GM19328 (cell line): ENCODE results near the gene MGAT5.

Experiments
- ATAC-seq: cut with Tn5 transposase; IDR thresholded peaks from one replicate; pipeline ENCODE4 v1.9.1; 2021; ENCODE audit warnings: mild to moderate bottlenecking, moderate library complexity; ENCODE audit not compliant: unreplicated experiment

The MGAT5 gene

DNA sequence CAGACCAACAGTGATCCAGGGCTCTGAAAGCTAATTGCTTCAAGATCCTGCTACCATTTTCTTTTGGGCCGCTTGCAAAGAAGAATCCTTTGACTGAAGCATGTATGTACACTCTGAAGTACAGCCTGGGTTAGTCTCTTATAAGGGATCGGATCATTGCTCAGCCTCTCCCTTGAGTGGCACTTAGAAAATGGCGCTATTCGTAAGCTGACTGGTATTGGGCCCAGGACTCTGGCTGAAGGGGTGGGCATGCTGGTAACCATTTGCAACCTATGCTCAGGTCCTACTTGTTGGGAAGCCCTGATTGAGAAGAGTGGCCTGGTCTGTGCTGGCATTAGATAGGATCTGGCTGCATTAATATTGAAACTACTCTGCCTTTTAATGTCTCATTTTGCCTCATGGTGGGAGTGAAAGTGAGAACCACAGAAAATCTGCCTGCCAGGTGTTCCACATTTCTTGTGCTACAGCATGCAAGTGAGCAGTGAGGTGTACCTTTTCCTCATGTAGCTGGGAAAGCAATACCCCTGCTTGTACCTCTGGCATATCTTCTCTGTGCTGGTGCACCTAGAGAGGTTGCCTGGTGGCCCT is 661 bp upstream of the MGAT5 start:
- ATAC-seq: peak; percentile 50

DNA sequence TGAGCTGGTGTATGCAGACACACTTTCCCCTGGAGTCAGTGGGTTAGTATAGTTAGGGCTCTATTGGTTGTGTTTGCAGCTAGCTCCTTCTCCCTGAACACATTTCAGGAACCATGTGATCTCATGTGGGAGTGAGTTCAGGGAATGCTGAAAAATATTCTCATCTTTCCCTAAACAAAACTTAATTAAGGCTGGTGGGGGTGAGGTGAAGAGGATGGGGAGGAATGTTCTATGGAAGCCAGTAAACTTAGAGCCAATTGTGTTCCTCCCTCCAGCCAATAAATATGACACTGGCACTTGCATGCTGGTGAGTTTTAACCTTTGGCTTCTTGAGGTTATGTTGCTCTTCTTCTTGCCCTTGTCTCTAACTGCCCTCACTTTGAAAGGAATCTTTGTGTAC is 952 bp downstream of the MGAT5 start:
- no peak for ATAC-seq

DNA sequence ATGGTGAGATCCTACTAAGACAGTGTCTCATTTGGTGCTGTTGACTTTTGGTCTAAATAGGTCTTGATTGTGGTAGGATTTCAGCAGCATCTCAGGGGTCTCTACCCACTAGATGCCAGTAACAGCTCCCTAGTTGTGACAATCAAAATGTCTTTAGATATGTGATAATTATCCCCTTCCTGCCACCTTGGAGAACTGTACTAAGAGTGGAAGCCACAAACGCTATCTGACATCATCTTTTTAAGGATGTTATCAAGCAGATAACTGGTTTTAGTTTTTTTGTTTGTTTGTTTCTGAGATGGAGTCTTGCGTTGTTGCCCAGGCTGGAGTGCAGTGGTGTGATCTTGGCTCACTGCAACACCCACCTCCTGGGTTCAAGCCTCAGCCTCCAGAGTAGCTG is 3.1 kb downstream of the MGAT5 start:
- ATAC-seq: no peak

DNA sequence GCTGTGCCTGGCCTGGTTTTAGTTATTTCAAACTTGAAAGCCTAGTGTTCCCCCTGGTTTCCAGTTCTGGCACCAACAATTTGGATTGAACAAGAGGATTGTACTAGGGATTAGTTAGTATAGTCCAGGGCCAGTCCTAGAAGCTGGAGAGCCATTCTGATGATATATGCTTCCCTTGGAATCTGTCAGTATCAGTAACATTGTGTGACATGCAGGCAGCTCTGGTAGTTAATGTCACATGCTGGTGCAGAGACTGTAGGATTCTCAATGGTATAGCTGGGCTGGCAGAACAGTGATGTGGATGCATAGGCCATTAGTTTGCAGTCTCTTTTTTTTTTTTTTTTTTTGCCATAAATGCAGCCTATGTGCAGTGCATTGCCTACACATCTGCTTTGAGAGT is 3.6 kb downstream of the MGAT5 start:
- no peak for ATAC-seq

DNA sequence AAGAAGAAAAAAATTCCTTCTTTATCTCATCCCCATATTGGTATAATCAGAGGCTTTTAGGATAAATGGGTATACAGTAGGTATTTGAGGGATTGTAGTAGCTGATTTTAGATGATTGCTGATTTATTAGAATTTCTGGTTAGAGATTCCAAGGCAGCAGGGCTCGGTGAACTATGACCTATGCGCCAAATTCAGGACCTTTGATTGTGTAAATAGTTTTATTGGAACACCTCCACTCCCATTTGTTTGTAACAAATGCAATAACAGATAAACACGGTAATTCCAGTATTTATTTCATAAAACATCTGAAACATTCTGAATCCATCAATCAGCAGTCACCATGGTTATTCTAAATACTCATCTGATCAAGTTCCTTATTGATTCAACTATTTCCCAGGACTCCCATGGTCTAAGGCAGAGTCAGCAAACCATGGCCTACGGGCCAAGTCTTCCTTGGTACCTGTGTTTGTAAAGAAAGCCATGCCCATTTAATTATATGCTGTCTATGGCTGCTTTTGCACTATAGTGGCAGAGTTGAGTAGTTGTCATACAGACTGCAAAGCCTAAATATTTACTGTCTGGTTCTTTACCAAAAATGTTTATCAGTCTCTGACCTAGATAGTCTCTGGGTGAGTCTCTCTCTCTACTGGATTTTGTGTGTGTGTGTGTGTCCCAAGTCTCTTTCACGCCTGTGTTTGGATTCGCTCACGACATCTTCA is 4.3 kb downstream of the MGAT5 start:
- ATAC-seq: no peak

DNA sequence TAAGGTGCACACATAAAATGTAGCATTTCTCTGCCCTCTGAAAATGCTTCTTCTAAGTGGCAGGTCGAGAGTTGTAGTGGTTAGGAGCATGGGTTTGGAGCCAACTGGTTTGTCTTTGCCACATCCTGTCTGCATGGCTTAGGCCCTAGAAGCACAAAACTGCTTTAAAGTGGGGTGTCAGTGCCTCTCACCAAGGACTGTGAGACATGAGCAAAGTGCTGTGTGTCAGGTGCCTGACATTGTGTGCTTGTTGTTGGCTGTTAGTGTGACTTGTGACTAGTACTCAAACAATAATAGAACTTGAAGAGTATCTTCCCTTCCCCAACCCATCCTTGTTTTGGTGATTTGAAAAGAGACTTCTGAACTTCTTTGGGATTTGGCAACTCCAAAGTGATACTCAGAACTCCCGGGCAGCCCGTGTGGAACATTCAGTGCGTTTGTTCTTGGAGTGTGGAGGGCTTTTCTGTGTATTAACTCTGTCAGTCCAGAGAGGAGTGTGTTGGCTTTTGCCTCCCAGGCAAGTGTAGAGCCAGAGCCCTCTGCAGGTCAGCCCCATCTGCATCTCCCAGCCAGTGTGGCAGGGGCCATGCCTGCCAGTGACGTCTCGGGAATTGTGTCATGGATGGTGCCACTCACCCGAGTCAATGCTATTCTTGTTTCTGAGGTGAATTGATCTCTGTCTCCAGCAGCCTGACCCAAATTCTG is 5.0 kb downstream of the MGAT5 start:
- ATAC-seq: no peak

DNA sequence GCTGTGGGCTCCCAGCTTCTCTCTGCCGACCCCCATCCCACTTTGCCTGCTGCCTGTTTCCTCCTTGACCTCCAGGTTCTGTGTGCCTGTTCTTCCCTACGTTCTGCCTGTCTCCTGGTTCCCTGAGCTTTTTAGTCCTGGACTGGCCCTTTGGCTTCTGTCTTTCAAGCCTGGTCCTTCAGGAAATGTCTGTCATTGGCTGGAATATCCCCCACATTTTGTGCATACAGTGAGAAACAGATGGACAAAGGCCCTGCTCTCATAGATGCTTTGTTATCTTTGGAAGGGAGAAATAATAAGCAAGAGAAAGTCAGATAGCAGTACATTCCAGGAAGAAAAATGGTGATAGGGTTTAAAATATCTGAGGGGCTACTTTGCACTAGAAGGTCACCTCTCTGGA is 5.7 kb downstream of the MGAT5 start:
- ATAC-seq: no peak

DNA sequence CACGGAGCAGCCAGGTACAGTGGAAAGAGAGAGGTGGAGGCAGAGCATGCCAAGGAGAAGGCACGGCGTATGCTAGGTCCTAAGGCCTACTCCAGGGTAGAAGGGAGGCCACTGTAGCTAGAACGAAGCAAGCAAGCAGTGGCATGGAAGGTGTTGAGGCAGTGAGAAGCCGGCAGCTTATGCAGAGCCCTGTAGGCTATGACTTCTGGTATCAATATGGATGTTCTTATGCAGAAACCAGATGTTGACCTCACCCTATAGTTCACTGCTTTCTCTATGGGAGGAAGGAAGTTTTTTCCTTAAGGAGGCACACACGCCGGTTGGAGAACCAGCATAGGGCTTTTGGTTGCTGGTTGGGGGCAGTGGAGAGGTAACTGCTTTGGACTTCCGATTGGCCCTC is 6.1 kb downstream of the MGAT5 start:
- ATAC-seq: no peak

DNA sequence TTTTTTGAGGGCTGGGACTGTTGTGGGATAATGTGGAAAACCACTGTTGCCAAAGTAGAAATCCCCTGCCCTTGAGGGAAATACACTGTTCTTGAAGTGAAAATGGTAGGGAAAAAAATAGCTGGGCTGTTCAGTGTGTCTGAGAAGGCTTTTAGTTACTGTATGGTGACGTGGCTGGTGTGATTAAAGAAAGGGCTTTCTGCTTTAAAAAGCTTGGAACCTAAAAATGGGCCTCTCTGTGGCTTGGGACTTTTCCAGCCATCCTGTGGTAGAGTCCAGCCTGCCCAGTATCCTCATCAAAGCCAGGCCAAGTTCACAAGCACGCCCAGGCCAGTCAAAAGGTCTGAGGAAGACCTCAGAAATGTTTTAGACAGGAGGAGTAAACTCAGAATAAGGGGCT is 6.8 kb downstream of the MGAT5 start:
- ATAC-seq: no peak

DNA sequence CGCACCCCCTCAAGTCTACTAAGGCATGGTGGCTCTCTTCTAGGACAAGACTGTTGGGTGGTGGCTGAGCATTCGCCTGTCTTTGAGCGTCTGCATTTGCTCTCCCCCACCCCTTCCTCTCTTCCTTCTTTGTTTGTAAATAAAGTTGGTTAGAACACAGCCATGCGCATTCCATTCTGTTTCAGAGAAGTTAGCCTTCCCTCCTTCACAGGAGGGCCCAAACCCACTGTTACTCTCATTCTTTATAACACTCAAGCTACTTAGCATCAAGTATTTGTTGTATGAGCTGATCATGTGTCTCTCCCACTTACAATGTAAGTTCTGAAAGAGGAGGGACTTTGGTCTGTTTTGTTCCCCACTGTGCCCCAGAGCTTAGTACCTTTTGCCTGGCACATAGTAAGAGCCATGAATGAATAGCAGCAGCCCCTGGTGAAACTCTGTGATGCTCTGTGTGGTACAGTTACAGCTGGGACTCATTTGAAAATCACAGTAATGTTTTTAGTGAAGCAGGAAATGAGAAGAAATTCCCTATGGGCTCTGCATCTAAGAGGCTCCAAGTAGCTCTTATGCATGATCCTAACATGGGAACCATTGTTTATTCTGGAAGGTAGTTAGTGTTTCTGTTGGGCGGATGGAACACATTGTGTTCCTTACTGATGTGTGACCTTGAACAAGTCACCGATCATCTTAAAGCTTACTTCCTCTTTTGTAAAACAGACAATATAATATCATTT is 7.7 kb downstream of the MGAT5 start:
- peak; percentile 44 for ATAC-seq

DNA sequence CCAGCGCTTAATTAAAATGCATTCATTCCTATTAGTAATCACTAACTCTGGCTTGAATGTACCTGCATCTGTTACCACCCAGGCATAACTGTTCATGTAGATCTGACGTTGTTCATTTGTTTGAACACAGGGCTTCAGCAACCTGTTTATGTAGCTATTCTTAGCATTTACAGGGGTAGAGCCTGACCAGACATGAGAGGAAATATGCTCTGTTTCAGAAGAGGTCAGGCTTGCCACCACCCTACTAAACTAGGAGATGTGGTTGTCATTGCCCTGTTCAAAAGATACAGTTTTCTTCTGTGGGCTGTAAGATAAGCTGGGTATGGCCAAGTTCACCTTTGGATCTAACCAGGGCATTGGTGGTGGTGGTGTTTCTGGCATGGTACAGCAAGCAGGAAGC is 8.8 kb downstream of the MGAT5 start:
- no peak for ATAC-seq

DNA sequence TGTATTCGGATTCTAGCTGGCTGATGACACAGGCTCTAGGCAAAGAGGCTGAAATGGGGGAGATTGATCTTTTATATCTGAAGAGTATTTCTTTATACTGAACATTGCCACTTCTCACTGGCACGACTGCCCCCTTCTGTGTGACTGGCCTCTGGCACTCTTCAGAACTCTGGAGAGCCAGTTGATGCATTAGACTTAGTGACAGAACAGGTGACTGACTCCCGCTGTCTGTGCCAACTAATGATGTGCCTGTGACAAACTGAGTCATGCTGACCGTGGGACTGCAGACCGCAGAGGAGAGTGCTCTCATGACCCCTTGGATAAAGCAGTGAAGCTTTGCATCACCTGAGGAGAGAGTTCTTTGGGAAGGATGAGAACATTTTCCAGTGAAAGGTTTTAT is 14.4 kb downstream of the MGAT5 start:
- ATAC-seq: no peak

DNA sequence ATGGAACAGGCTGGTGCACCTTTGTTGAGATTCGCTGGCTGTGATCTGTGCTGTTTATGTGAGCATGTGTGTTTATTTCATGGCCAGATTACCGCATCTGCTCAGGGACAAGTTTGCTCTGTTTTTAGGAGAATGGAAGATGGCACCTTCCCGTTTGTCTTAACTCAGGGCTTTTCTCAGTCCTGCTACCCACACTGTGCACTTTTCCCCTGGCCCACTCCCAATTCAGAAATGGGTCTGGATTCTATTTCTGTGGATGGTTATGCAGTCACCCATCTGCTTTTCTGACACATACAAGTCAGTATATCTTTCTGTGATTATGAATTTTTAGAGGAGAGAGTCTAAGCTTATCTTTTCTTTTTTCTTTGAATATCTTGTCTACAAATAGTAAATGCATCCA is 15.4 kb downstream of the MGAT5 start:
- ATAC-seq: no peak

DNA sequence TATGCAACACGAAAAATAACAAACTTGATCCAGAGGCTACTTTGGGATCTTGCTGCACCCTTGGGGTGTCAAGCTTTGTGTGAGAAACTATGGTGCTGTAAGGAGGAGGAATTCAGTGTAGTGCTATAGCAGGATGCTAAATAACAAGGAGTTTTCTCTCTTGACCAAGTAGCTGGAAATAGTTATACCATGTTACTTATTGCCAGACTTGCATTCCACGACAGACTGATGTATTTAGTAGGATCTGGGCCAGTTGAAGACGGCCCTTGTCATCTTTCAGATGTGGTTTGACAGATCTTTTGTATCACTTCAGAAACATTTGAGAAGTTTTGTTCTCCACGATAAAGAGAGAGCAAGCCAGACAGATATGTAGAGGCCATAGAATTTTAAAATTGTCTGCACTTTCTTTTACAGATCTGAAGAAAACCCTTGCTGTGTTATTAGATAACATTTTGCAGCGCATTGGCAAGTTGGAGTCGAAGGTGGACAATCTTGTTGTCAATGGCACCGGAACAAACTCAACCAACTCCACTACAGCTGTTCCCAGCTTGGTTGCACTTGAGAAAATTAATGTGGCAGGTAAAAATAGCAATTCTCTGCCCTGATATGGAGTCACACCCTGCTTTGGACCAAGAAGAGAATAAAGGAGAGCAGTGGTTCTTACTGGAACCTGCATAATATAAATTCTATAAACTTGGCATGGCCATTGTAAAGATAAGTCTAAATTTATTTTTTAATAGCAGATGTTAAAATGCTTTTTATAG is 16.3 kb downstream of the MGAT5 start:
- ATAC-seq: no peak

DNA sequence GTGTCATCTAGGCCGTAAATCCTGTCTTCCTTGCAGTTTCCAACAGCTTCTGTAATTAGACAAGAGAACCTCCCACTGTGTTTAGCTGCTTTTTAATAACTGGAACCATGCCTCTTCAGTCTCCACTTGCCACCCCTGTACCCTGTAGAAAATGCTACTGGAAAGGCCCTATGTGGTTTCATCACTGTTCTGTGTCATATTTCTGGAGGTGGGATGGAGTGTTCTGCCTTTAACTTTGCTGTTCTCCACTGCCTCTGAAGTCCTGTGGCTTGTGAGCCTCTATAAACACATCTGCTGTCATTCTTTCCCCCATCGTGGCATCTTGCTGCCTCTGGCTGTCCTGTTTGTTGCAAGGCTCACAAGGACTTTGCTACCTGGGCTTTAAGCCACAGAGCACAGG is 17.9 kb downstream of the MGAT5 start:
- ATAC-seq: no peak

DNA sequence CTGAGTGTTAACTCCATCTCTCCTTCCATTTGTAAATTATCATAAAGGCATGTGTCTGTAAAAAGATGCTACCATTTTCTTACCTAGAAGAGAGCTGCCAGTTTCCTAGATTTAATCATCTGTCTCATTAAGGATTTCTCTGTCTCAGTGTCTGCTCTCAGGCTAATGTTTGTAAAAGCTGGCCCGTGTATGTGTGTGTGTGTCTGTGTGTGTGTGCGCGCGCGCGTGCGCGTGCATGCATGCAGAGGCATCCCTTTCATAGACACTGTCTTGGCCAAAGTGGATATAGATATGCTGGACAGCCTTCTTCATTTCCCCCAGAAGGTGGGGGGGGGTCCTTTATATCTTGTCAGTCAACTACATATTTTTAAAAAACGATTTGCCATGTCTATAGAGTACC is 18.9 kb downstream of the MGAT5 start:
- ATAC-seq: no peak

DNA sequence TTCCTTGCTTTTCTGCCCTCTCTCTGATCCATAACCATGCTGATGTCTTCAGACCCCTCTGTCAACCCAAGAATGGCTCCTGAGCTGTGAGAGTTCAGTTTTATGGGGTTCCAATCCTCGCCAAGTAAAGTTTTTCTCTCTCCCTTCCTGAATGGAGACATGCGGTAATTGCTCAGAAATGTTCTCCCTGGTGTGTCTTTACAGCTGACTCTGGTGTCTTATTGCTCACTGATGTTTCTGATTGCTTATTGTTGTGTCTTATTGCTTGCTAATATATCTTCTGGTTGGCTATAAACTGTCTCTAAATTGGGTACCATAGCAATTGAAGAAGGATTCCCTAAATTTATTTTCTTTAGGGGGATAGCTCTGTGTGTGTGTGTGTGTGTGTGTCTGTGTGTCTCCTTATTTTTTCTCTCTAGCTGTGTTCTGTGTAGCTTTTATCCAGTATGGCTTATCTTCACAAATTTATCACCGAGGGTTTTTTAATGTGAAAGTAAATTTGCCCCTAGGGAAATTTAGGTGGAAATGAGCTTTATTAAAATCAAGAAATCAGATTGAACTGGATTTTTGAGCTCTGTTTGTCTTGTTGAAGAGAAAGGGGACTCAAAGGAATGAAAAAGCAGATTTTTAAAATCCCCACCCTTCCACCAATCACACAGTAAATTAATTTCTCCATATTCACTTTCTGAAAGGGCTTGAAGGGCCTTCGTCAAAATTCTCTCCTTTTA is 19.5 kb downstream of the MGAT5 start:
- no peak for ATAC-seq

DNA sequence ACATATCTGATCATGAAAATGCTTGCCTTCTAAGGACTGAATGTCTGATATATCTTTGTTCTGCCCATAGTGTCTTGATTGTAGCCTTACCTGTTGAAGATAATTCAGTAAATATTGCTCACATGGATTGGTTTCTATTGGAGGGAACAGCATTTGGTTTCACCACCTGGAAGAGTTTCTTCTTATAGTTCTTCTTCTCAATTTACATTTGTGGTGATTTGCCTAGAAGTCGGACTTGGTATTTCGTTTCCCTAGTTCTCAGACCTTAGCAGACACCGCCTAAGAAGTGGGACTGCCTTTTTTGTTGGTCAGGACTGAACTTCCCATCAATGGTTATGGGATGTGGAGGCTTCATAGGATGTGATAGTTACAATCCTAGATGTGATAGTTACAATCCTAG is 20.2 kb downstream of the MGAT5 start:
- no peak for ATAC-seq

DNA sequence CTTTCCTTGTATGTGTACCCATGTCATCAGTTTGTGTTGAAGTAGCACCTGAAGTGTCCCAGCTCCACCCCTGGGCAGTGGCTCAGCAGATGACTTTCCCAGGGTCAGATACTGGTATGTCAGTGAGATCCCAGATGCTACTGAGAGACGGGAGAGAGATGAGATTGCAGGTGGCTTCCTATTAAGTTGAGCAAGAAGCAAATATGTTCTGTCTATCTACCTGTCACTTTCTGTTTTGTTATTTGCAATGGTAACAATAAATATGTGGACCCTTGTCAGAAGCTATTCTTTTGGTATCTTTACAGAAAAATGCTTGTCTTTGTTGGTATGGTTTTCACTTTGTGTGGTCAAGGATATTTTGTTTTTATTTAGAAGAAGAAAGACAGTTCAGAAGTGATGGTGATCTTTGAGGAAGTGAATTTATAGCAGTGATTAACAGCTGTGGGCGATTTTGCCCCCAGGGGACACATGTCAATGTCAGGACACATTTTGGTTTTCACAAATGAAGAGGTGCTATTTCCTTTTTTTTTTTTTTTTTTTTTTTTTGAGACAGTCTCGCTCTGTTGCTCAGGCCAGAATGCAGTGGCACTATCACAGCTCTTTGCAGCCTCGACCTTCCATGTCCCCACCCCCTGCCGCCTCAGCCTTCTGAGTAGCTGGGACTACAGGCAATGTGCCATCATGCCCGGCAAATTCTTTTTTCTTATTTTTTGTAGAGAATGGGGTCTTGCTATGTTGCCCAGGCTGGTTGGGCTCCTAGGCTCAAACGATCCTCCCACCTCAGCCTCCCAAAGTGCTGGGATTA is 21.4 kb downstream of the MGAT5 start:
- peak; percentile 67 for ATAC-seq
